ENCODE results near the gene PRDM16.

Gene PRDM16

GRCh38 chr1:3327936-3328590 is 259.1 kb downstream of the PRDM16 start:
- H3K9me3 ChIP-seq (ENCODE audit: control insufficient read depth, insufficient read depth, low read length) = no peaks in the 10 kb centered on the region
- H3K36me3 ChIP-seq (ENCODE audit: insufficient read depth, low read length) = no peaks in the 10 kb centered on the region
- no peak overlapping the region for H3K9ac ChIP-seq (ENCODE audit: low read depth, low read length)
- H3K4me1 ChIP-seq (ENCODE audit: insufficient read depth, low read length) = no peaks in the 10 kb centered on the region

GRCh38 chr1:3329640-3330281 is 260.8 kb downstream of the PRDM16 start:
- H3K4me1 ChIP-seq (ENCODE audit: insufficient read depth, low read length) = no peaks in the 10 kb centered on the region
- H3K36me3 ChIP-seq (ENCODE audit: insufficient read depth, low read length) = no peaks in the 10 kb centered on the region
- H3K9ac ChIP-seq (ENCODE audit: low read depth, low read length) = no peak overlapping the region
- no peaks in the 10 kb centered on the region for H3K9me3 ChIP-seq (ENCODE audit: control insufficient read depth, insufficient read depth, low read length)

- H3K4me1 ChIP-seq (ENCODE audit: insufficient read depth, low read length) = no peaks in the 10 kb centered on the region
- H3K36me3 ChIP-seq (ENCODE audit: insufficient read depth, low read length) = no peaks in the 10 kb centered on the region
- no peak overlapping the region for H3K9ac ChIP-seq (ENCODE audit: low read depth, low read length)
- no peaks in the 10 kb centered on the region for H3K9me3 ChIP-seq (ENCODE audit: control insufficient read depth, insufficient read depth, low read length)
Observed at GRCh38 chr1:3330771-3331245, 261.8 kb downstream of the PRDM16 start.

GRCh38 chr1:3331564-3331963 is 262.6 kb downstream of the PRDM16 start:
- Histone ChIP-seq H3K9me3 (ENCODE audit: control insufficient read depth, insufficient read depth, low read length) (no peaks in the 10 kb centered on the region), H3K4me1 (ENCODE audit: insufficient read depth, low read length) (no peaks in the 10 kb centered on the region), H3K36me3 (ENCODE audit: insufficient read depth, low read length) (no peaks in the 10 kb centered on the region), H3K9ac (ENCODE audit: low read depth, low read length) (no peak overlapping the region)

GRCh38 chr1:3332043-3332442 is 263.0 kb downstream of the PRDM16 start:
- Histone ChIP-seq H3K36me3 (ENCODE audit: insufficient read depth, low read length) (no peaks in the 10 kb centered on the region), H3K9me3 (ENCODE audit: control insufficient read depth, insufficient read depth, low read length) (no peaks in the 10 kb centered on the region), H3K9ac (ENCODE audit: low read depth, low read length) (no peak overlapping the region), H3K4me1 (ENCODE audit: insufficient read depth, low read length) (no peaks in the 10 kb centered on the region)

GRCh38 chr1:3332662-3333061 is 263.7 kb downstream of the PRDM16 start:
- no peaks in the 10 kb centered on the region for H3K36me3 ChIP-seq (ENCODE audit: insufficient read depth, low read length)
- no peaks in the 10 kb centered on the region for H3K4me1 ChIP-seq (ENCODE audit: insufficient read depth, low read length)

GRCh38 chr1:3333903-3334302 is 264.9 kb downstream of the PRDM16 start:
- Histone ChIP-seq H3K4me1 (ENCODE audit: insufficient read depth, low read length) (no peaks in the 10 kb centered on the region), H3K36me3 (ENCODE audit: insufficient read depth, low read length) (no peaks in the 10 kb centered on the region), H3K9me3 (ENCODE audit: control insufficient read depth, insufficient read depth, low read length) (no peaks in the 10 kb centered on the region), H3K9ac (ENCODE audit: low read depth, low read length) (no peak overlapping the region)

More at GRCh38 chr1:3332662-3333061, 263.7 kb downstream of the PRDM16 start:
- Histone ChIP-seq H3K9ac (ENCODE audit: low read depth, low read length) (no peak overlapping the region), H3K9me3 (ENCODE audit: control insufficient read depth, insufficient read depth, low read length) (no peaks in the 10 kb centered on the region)

- H3K9ac ChIP-seq (ENCODE audit: low read depth, low read length) = no peak overlapping the region
- H3K36me3 ChIP-seq (ENCODE audit: insufficient read depth, low read length) = no peaks in the 10 kb centered on the region
- H3K4me1 ChIP-seq (ENCODE audit: insufficient read depth, low read length) = no peaks in the 10 kb centered on the region
- H3K9me3 ChIP-seq (ENCODE audit: control insufficient read depth, insufficient read depth, low read length) = no peaks in the 10 kb centered on the region
Observed at GRCh38 chr1:3334366-3334765, 265.4 kb downstream of the PRDM16 start.

GRCh38 chr1:3335754-3336640 is 267.0 kb downstream of the PRDM16 start:
- Histone ChIP-seq H3K36me3 (ENCODE audit: insufficient read depth, low read length) (no peaks in the 10 kb centered on the region), H3K9me3 (ENCODE audit: control insufficient read depth, insufficient read depth, low read length) (no peaks in the 10 kb centered on the region), H3K9ac (ENCODE audit: low read depth, low read length) (no peak overlapping the region), H3K4me1 (ENCODE audit: insufficient read depth, low read length) (no peaks in the 10 kb centered on the region)

GRCh38 chr1:3336641-3337630 is 267.9 kb downstream of the PRDM16 start:
- no peaks in the 10 kb centered on the region for H3K4me1 ChIP-seq (ENCODE audit: insufficient read depth, low read length)
- no peaks in the 10 kb centered on the region for H3K9me3 ChIP-seq (ENCODE audit: control insufficient read depth, insufficient read depth, low read length)
- no peak overlapping the region for H3K9ac ChIP-seq (ENCODE audit: low read depth, low read length)
- H3K36me3 ChIP-seq (ENCODE audit: insufficient read depth, low read length) = no peaks in the 10 kb centered on the region

- H3K4me1 ChIP-seq (ENCODE audit: insufficient read depth, low read length) = no peaks in the 10 kb centered on the region
- H3K9ac ChIP-seq (ENCODE audit: low read depth, low read length) = no peak overlapping the region
Observed at GRCh38 chr1:3337798-3338724, 269.1 kb downstream of the PRDM16 start.

GRCh38 chr1:3338725-3339070 is 269.7 kb downstream of the PRDM16 start:
- no peaks in the 10 kb centered on the region; the same call in 1 of the 2 replicates for H3K9me3 ChIP-seq (ENCODE audit: control insufficient read depth, insufficient read depth, low read length)
- H3K4me1 ChIP-seq (ENCODE audit: insufficient read depth, low read length) = no peaks in the 10 kb centered on the region
- H3K9ac ChIP-seq (ENCODE audit: low read depth, low read length) = no peak overlapping the region
- H3K36me3 ChIP-seq (ENCODE audit: insufficient read depth, low read length) = no peaks in the 10 kb centered on the region

More at GRCh38 chr1:3337798-3338724, 269.1 kb downstream of the PRDM16 start:
- no peaks in the 10 kb centered on the region for H3K36me3 ChIP-seq (ENCODE audit: insufficient read depth, low read length)
- no peaks in the 10 kb centered on the region; the same call in 1 of the 2 replicates for H3K9me3 ChIP-seq (ENCODE audit: control insufficient read depth, insufficient read depth, low read length)

- no peaks in the 10 kb centered on the region for H3K4me1 ChIP-seq (ENCODE audit: insufficient read depth, low read length)
- H3K9ac ChIP-seq (ENCODE audit: low read depth, low read length) = no peak overlapping the region
- H3K36me3 ChIP-seq (ENCODE audit: insufficient read depth, low read length) = no peaks in the 10 kb centered on the region
- no peaks in the 10 kb centered on the region; the same call in 1 of the 2 replicates for H3K9me3 ChIP-seq (ENCODE audit: control insufficient read depth, insufficient read depth, low read length)
Observed at GRCh38 chr1:3339856-3340255, 270.9 kb downstream of the PRDM16 start.
